Upper lobe of right lung (tissue), 1 donor: ENCODE data around the gene KDF1. TPM values are rescaled to one million over a fixed set of nuclear protein-coding genes. Genes with fewer than 3 reads are reported as not detected.

Source experiments
- ATAC-seq: fragments of 200-7000 bp; cut with Tn5 transposase; one replicate; pipeline ENCODE4 v1.9.1; 2020; ENCODE audit warnings: mild to moderate bottlenecking, moderate library complexity
- DNase-seq: peaks from one replicate; pipeline ENCODE4 v3.0.0-alpha.2; 2020
- H3K27ac ChIP-seq: fragments of 200-600 bp; one replicate; pipeline ENCODE4 v1.8.0; 2022
- H3K27me3 ChIP-seq: fragments of 200-600 bp; one replicate; pipeline ENCODE4 v1.8.0; 2022; ENCODE audit warnings: mild to moderate bottlenecking
- H3K36me3 ChIP-seq: fragments of 200-600 bp; one replicate; pipeline ENCODE4 v1.8.0; 2022
- H3K4me1 ChIP-seq: fragments of 200-600 bp; one replicate; pipeline ENCODE4 v1.8.0; 2022
- H3K4me3 ChIP-seq: fragments of 200-600 bp; one replicate; pipeline ENCODE4 v1.8.0; 2022; ENCODE audit warnings: mild to moderate bottlenecking
- H3K9me3 ChIP-seq: fragments of 200-600 bp; one replicate; pipeline ENCODE4 v1.8.0; 2022
- CTCF ChIP-seq: fragments of 200-600 bp; IDR thresholded peaks from one replicate; pipeline ENCODE4 v1.8.0; 2022; ENCODE audit warnings: antibody characterized with exemption
- intact Hi-C: fragments of 100-400 bp; cut with DNase I; formaldehyde crosslinking; loops from one replicate; pipeline ENCODE4 v1.11.0; 2022
- total RNA-seq: library from RNA; stranded (reverse); fragmentation: NEBNext Ultra II Directional; extraction: Animal tissue kit (Norgen Biotek cat#: 25700); gene quantifications from one replicate; pipeline ENCODE4 v1.2.1, GENCODE V29; 2021
- donor health status: DM: no; HTN: yes; CAD: no; lungs with severe emphysema.

Gene KDF1
- total RNA-seq, 1 donor from 2014 or later = 10.5 TPM

GRCh38 chr1:26956321-26956720 is 3.9 kb downstream of the KDF1 start:
- no peak for DNase-seq
- H3K4me1 ChIP-seq = no peaks in the 10 kb centered on the region
- no peak for TF ChIP-seq CTCF
- H3K9me3 ChIP-seq = no peaks in the 10 kb centered on the region
- no peak overlapping the region for H3K27ac ChIP-seq
- peaks cover 32% of the 10 kb centered on the region for H3K27me3 ChIP-seq
- intact Hi-C loops = no loop called here
- no peaks in the 10 kb centered on the region for H3K36me3 ChIP-seq
- no peak for ATAC-seq
- no peak overlapping the region for H3K4me3 ChIP-seq

- intact Hi-C loops = no loop called here
Observed at GRCh38 chr1:26953374-26953773, 6.9 kb downstream of the KDF1 start.

GRCh38 chr1:26951821-26952497 is 8.3 kb downstream of the KDF1 start:
- TF ChIP-seq CTCF = no peak
- peaks cover 6% of the 10 kb centered on the region for H3K36me3 ChIP-seq
- no peaks in the 10 kb centered on the region for H3K4me1 ChIP-seq
- no peaks in the 10 kb centered on the region for H3K27me3 ChIP-seq
- ATAC-seq = no peak
- no peak overlapping the region for H3K4me3 ChIP-seq
- DNase-seq = no peak
- no peaks in the 10 kb centered on the region for H3K9me3 ChIP-seq
- intact Hi-C loops = no loop called here
- no peak overlapping the region for H3K27ac ChIP-seq

More at GRCh38 chr1:26953374-26953773, 6.9 kb downstream of the KDF1 start:
- Histone ChIP-seq H3K4me1 (no peaks in the 10 kb centered on the region), H3K9me3 (no peaks in the 10 kb centered on the region), H3K4me3 (no peak overlapping the region), H3K27me3 (peaks cover 9% of the 10 kb centered on the region), H3K36me3 (no peaks in the 10 kb centered on the region), H3K27ac (no peak overlapping the region)
- ATAC-seq (no peak), DNase-seq (no peak)
- TF ChIP-seq CTCF = no peak

- intact Hi-C loops = no loop called here
- H3K27ac ChIP-seq = no peak overlapping the region
- H3K9me3 ChIP-seq = no peaks in the 10 kb centered on the region
- no peaks in the 10 kb centered on the region for H3K4me1 ChIP-seq
- DNase-seq = no peak
- H3K4me3 ChIP-seq = no peak overlapping the region
- H3K36me3 ChIP-seq = peaks cover 12% of the 10 kb centered on the region
- TF ChIP-seq CTCF = no peak
- H3K27me3 ChIP-seq = no peaks in the 10 kb centered on the region
- peak; percentile 19 for ATAC-seq
Observed at GRCh38 chr1:26951216-26951615, 9.1 kb downstream of the KDF1 start.

GRCh38 chr1:26950602-26951001 is 9.7 kb downstream of the KDF1 start:
- intact Hi-C loops = no loop called here
- peaks cover 18% of the 10 kb centered on the region for H3K36me3 ChIP-seq
- ATAC-seq (no peak), DNase-seq (no peak)
- no peaks in the 10 kb centered on the region for H3K27me3 ChIP-seq
- no peak overlapping the region for H3K27ac ChIP-seq
- no peaks in the 10 kb centered on the region for H3K9me3 ChIP-seq
- no peaks in the 10 kb centered on the region for H3K4me1 ChIP-seq
- TF ChIP-seq CTCF = no peak
- no peak overlapping the region for H3K4me3 ChIP-seq

- no peak overlapping the region for H3K4me3 ChIP-seq
Observed at GRCh38 chr1:26949926-26950319, 10.3 kb downstream of the KDF1 start.

More at GRCh38 chr1:26949926-26950319, 10.3 kb downstream of the KDF1 start:
- Histone ChIP-seq H3K4me1 (no peaks in the 10 kb centered on the region), H3K27me3 (no peaks in the 10 kb centered on the region), H3K27ac (no peak overlapping the region), H3K36me3 (peaks cover 25% of the 10 kb centered on the region), H3K9me3 (no peaks in the 10 kb centered on the region)
- peak; percentile 18 for ATAC-seq
- TF ChIP-seq CTCF = no peak
- intact Hi-C loops = no loop called here
- DNase-seq = no peak
